ENCODE results near the gene SCNM1. TPM values are rescaled to one million over a fixed set of nuclear protein-coding genes. Genes with fewer than 3 reads are reported as not detected.

SCNM1 gene
- 16.5 TPM for total RNA-seq

DNA sequence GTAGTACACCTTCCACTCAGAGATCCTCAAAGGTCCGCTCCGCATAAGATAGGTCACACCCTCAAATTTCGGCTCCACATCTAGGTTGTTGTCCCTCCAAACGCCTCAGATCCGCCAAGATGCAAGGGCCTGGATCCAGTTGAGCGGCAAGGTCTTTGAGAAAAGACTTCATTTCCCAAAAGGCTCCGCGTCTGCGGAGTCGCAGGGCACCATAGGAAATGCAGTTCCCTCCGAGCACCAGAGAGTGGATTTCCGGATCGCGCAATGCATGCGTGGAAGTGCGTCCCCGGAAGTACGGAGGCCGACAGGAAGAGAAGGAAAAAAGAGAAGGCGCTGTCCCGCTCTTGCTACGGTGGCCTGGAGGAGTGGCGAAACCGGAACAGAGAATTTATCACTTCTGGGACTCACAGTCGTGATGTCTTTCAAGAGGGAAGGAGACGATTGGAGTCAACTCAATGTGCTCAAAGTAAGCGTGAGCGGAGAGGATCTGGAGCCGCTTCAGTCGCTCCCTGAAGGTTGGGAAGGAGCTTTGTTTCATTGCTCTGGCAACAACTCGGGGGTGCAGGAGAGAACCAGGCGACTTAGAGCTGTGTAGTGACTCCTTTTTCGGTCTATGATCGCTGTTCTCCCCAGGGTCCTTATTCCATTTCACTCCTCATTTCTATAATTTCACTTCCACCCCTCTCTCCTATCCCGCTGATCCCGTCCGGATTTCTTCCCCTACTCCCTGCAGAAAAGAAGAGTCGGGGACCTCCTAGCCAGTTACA, at the start of gene SCNM1, which contains the start of gene LYSMD1:
TSS of gene SCNM1 (plus strand) at position 407 of the 767 bp plus-strand sequence. CDS start at position 416, 9 bp downstream.
TSS of gene LYSMD1 (minus strand) at position 165 of the 767 bp plus-strand sequence. CDS start 644 bp downstream, outside the sequence.

GRCh38 chr1:151146412-151147131, 19.4 kb upstream of the SCNM1 start, which contains the start of gene SEMA6C:
SEMA6C (minus strand) TSS chr1:151146631; CDS start chr1:151142621, 4,010 bp downstream.

DNA sequence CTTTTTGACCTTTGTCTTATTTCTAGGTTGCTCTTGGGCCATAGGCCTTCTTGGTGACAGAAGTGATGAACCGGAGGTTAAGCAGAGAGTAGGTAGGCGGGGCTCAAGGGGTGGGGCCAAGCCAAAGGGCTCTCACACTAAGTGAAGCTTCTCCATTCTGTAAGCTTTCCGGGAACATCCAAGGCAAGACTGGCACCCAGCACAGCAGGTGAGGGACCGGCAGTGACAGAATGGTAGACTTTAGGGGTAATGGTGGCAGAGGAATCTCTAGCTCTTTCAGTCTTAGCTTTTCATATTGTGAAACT, 9.5 kb upstream of the SCNM1 start, which contains the start of gene TNFAIP8L2:
TSS of gene TNFAIP8L2 (plus strand) at position 135 of the 305 bp plus-strand sequence. CDS start 2,049 bp downstream, outside the sequence.

DNA sequence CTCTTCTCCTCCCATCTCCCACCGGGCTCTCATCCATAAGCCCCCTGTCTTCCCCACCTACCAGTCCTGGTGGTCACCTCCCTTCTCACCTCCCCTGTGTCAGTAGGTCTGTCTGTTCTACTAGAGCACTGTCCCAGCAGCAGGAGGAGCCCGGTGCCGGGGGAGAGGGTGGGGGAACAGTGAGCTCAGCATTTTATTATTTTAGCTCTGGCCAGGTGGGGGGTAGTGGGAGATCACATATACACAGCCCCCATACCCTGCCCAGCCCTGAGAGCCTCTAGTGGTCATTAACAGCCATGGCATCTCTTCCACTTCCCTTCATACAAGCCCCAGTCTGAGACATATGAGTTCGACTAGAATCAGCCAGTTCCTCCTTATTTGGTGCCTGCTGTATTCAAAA, 9.9 kb downstream of the SCNM1 start, which contains the start of gene TMOD4:
TSS of gene TMOD4 (minus strand) at position 119 of the 400 bp plus-strand sequence. CDS start 1,106 bp downstream, outside the sequence.

DNA sequence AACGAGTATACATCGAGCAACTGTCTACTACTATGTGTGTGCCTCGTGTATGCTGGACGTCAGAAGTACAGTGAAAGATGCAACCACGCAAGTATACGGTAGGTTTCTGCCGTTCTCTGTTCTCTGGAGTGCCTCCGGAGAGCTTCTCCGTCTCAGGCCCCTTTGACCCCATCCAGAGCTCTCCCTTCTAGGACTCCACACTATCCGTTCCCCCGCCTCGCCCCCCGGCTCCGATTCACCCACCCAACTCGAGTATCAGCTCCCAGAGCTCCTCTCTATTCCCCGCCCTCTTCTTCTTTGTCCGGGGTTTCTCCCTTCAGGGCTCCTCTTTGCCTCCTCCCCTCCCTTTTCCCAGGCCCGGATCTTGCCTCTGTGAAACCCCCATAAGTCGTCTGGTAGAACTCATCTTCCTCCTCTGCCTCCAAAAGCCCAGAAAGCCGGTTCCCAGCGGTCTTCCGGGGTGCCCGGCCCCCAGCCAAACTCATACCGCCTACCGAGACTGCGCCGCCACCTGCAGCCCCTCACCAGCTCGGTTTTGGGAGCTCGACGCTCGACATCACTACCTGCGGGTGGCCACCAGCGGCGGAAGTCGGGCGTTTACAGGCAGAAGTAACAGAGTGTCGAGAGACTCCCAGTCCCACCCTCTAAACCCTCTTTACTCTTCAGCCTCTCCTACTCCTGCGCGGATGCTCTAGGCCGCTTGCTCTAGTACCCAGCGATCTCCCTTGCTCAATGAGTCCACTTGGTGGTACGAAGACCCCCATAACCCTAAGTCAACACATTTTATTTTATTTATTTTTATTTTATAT, 23.9 kb downstream of the SCNM1 start, which contains the start of gene VPS72:
TSS of gene VPS72 (minus strand) at position 561 of the 809 bp plus-strand sequence. CDS start at position 485, 76 bp downstream.

DNA sequence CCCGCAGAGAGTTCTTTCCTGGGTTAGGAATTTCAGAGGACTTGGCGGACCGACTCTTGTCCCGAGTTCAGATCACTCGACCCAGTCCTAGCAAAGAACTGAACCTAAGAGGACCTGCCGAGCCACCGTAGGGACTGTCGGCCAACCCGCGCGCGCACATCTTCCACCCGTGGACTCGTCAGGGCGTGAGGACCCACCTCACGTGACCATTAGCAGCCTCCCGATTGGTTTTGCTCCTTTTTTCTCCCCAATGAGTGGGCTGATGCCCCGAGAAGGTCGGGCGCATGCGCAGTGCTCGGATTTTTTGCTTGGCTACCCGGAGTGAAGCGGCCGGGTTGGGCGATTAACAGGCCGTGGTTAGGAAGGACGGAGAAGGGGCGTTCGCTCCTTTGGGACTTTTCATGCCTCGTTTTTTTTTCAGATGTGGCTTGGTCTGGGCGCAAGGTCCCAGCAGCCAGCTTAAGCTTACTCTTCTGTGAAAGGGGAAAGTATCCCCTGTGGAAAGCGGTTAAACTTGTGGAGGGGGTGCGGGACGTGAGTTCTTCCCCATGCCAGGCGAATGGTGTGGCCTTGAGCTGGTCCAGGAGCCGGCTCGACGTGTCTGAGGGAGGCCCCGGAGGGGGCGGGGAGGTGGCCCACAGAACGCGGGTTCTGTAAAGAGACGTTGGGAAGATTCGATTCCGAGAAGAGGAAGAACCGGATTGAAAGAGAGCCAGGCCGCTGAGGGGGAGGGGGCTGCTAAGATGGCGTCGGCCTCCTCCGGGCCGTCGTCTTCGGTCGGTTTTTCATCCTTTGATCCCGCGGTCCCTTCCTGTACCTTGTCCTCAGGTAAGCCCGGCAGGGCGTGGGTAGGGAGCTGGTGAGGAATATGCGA, 32.5 kb downstream of the SCNM1 start, which contains the start of gene PIP5K1A:
TSS of gene PIP5K1A (plus strand) at position 299 of the 874 bp plus-strand sequence. CDS start at position 744, 445 bp downstream.

Other genes starting within 250 kb of the SCNM1 start
- 73.4 TPM for gene SETDB1, start 239.8 kb upstream of the SCNM1 start, total RNA-seq
- 62.3 TPM for gene CERS2, start 191.3 kb upstream of the SCNM1 start, total RNA-seq
- gene ANXA9, start 183.9 kb upstream of the SCNM1 start, total RNA-seq, result 0.55 TPM
- 24.8 TPM for gene MINDY1, start 159.2 kb upstream of the SCNM1 start, total RNA-seq
- 26.1 TPM for gene PRUNE1, start 157.7 kb upstream of the SCNM1 start, total RNA-seq
- gene BNIPL, start 129.6 kb upstream of the SCNM1 start, total RNA-seq, result 9.5 TPM
- 8.9 TPM for gene C1orf56, start 118.4 kb upstream of the SCNM1 start, total RNA-seq
- gene CDC42SE1, start 106.5 kb upstream of the SCNM1 start, total RNA-seq, result 44.4 TPM
- 15.3 TPM for gene MLLT11, start 105.7 kb upstream of the SCNM1 start, total RNA-seq
- 25.1 TPM for gene GABPB2, start 95.4 kb upstream of the SCNM1 start, total RNA-seq
- 42.6 TPM for gene SEMA6C, start 19.5 kb upstream of the SCNM1 start, total RNA-seq
- gene TNFAIP8L2, start 9.5 kb upstream of the SCNM1 start, total RNA-seq, result 1.9 TPM
- 19.3 TPM for gene LYSMD1, start 242 bp upstream of the SCNM1 start, total RNA-seq
- not detected for gene TMOD4, start 9.8 kb downstream of the SCNM1 start, total RNA-seq
- 52.3 TPM for gene VPS72, start 24.1 kb downstream of the SCNM1 start, total RNA-seq
- gene PIP5K1A, start 32.4 kb downstream of the SCNM1 start, total RNA-seq, result 117 TPM
- gene PSMD4, start 88.6 kb downstream of the SCNM1 start, total RNA-seq, result 101 TPM
- 46.3 TPM for gene ZNF687, start 116.2 kb downstream of the SCNM1 start, total RNA-seq
- gene PI4KB, start 161.3 kb downstream of the SCNM1 start, total RNA-seq, result 59.9 TPM
- 34.7 TPM for gene RFX5, start 181.1 kb downstream of the SCNM1 start, total RNA-seq
- gene SELENBP1, start 206.6 kb downstream of the SCNM1 start, total RNA-seq, result 30.8 TPM
- 169 TPM for gene PSMB4, start 233.4 kb downstream of the SCNM1 start, total RNA-seq

Data from camera-type eye (tissue), 1 donor.